H1 (cell line): ENCODE data around the gene XAF1. TPM values are rescaled to one million over a fixed set of nuclear protein-coding genes. Genes with fewer than 3 reads are reported as not detected.

Experiments used
- CTCF ChIA-PET: fragments of 300-600 bp; sonication (Branson Sonifier 250); formaldehyde crosslinking; loops from one replicate; lab custom pipeline; 2021; ENCODE audit not compliant: partially characterized antibody; lab: Charles Lee
- POLR2A ChIA-PET: fragments of 300-600 bp; sonication (Branson Sonifier 250); formaldehyde crosslinking; loops from one replicate; lab custom pipeline; 2021; ENCODE audit warnings: inconsistent platforms; ENCODE audit not compliant: partially characterized antibody; lab: Charles Lee
- DNase-seq, 2 experiments: peaks; one replicate each; pipeline versions ENCODE4 v3.0.0 to v3.0.0-alpha.2; 2010 to 2022; ENCODE audit warnings: low spot score in 2 of 2, low read depth in 1 of 2, mixed read lengths in 1 of 2
- FAIRE-seq: peaks from 2 replicates; lab custom pipeline; 2011; peaks lifted over from hg19 to GRCh38; lab: Jason Lieb, UNC
- H2AFZ ChIP-seq: 2 replicates; pipeline ENCODE4 v1.8.1; 2012; ENCODE audit warnings: low read length, inconsistent platforms
- H2AK5ac ChIP-seq: 2 replicates; pipeline ENCODE4 v1.6.1; 2013; ENCODE audit warnings: low read depth, low read length
- H2BK120ac ChIP-seq: replicated peaks from 2 replicates; pipeline ENCODE3; 2013; ENCODE audit warnings: low read depth, low read length, inconsistent platforms
- H2BK12ac ChIP-seq: 2 replicates; pipeline ENCODE4 v1.6.1; 2013; ENCODE audit warnings: low read depth, low read length
- H2BK15ac ChIP-seq: 2 replicates; pipeline ENCODE4 v1.6.1; 2013; ENCODE audit warnings: low read length
- H2BK20ac ChIP-seq: 2 replicates; pipeline ENCODE4 v1.6.1; 2013; ENCODE audit warnings: low read length
- H2BK5ac ChIP-seq: 2 replicates; pipeline ENCODE4 v1.6.1; 2013; ENCODE audit warnings: low read depth, low read length
- H3K14ac ChIP-seq: 2 replicates; pipeline ENCODE4 v1.6.1; 2013; ENCODE audit warnings: inconsistent platforms; ENCODE audit not compliant: insufficient read length
- H3K18ac ChIP-seq: 2 replicates; pipeline ENCODE4 v1.6.1; 2013; ENCODE audit warnings: low read length; ENCODE audit errors: extremely low read depth
- H3K23ac ChIP-seq: 2 replicates; pipeline ENCODE4 v1.6.1; 2013; ENCODE audit warnings: inconsistent platforms; ENCODE audit not compliant: insufficient read length
- H3K23me2 ChIP-seq: 2 replicates; pipeline ENCODE4 v1.6.1; 2013; ENCODE audit warnings: low read depth, low read length
- H3K27ac ChIP-seq: 2 replicates; pipeline ENCODE4 v1.6.1; 2011; ENCODE audit warnings: low read depth, low read length, inconsistent platforms
- H3K27me3 ChIP-seq, 4 experiments: replicated peaks in 1 of 4; 1 replicate in 1 of 4; 2 replicates in 3 of 4; pipeline versions ENCODE4 v1.6.1 to v1.8.1; 2011 to 2013; ENCODE audit warnings: low read length in 3 of 4, mild to moderate bottlenecking in 3 of 4, inconsistent platforms in 2 of 4, mixed read lengths in 2 of 4, moderate library complexity in 1 of 4; ENCODE audit not compliant: control insufficient read depth in 3 of 4, insufficient read depth in 3 of 4; ENCODE audit errors: extremely low read depth in 1 of 4
- H3K36me3 ChIP-seq, 4 experiments: 2 replicates each; pipeline versions ENCODE4 v1.6.1 to v1.8.1; 2011 to 2013; ENCODE audit warnings: mild to moderate bottlenecking in 4 of 4, low read length in 3 of 4, moderate library complexity in 2 of 4, control low read depth in 1 of 4, inconsistent platforms in 1 of 4; ENCODE audit not compliant: insufficient read depth in 4 of 4, control insufficient read depth in 2 of 4
- H3K4ac ChIP-seq: replicated peaks from 2 replicates; pipeline ENCODE3; 2013; ENCODE audit warnings: low read length, low read depth, mixed read lengths, inconsistent platforms; ENCODE audit not compliant: insufficient read length
- H3K4me1 ChIP-seq, 4 experiments: replicated peaks in 1 of 4; 1 replicate in 1 of 4; 2 replicates in 3 of 4; pipeline versions ENCODE4 v1.6.1 to v1.8.1; 2011 to 2013; ENCODE audit warnings: low read length in 3 of 4, inconsistent platforms in 2 of 4, mixed read lengths in 1 of 4; ENCODE audit not compliant: insufficient read depth in 4 of 4, control insufficient read depth in 3 of 4
- H3K4me2 ChIP-seq, 2 experiments: 2 replicates each; pipeline versions ENCODE4 v1.6.1 to v1.8.1; 2011 to 2013; ENCODE audit warnings: low read depth in 2 of 2, low read length in 2 of 2, control low read depth in 1 of 2, inconsistent platforms in 1 of 2, mild to moderate bottlenecking in 1 of 2; ENCODE audit not compliant: insufficient read depth in 1 of 2
- H3K4me3 ChIP-seq, 4 experiments: fragments of 200-600, 300-600 bp in 1 of 4; sonication (generic), shearing (Covaris generic), sonication (Bioruptor Twin) in 1 of 4; 2 replicates each; pipeline versions ENCODE4 v1.5.1 to v1.8.1; 2011 to 2016; ENCODE audit warnings: low read length in 4 of 4, low read depth in 3 of 4, control low read depth in 2 of 4, inconsistent platforms in 2 of 4, mild to moderate bottlenecking in 2 of 4, mixed read lengths in 1 of 4, moderate library complexity in 1 of 4; ENCODE audit not compliant: insufficient read depth in 2 of 4; ENCODE audit errors: extremely low read depth in 1 of 4
- H3K56ac ChIP-seq: replicated peaks from 2 replicates; pipeline ENCODE3; 2013; ENCODE audit warnings: low read depth, mild to moderate bottlenecking, mixed read lengths, low read length, inconsistent platforms; ENCODE audit not compliant: insufficient read length
- H3K79me1 ChIP-seq: 2 replicates; pipeline ENCODE4 v1.6.1; 2013; ENCODE audit warnings: low read depth, low read length, control low read depth
- H3K79me2 ChIP-seq, 2 experiments: 2 replicates each; pipeline versions ENCODE4 v1.6.1 to v1.8.1; 2012 to 2013; ENCODE audit warnings: low read length in 2 of 2, mild to moderate bottlenecking in 2 of 2, inconsistent platforms in 1 of 2; ENCODE audit not compliant: insufficient read depth in 2 of 2, control insufficient read depth in 1 of 2
- H3K9ac ChIP-seq, 4 experiments: replicated peaks in 1 of 4; 1 replicate in 1 of 4; 2 replicates in 3 of 4; pipeline versions ENCODE4 v1.6.1 to v1.8.1; 2011 to 2013; ENCODE audit warnings: low read depth in 3 of 4, low read length in 3 of 4, control low read depth in 2 of 4, mild to moderate bottlenecking in 2 of 4, moderate library complexity in 2 of 4, inconsistent platforms in 1 of 4; ENCODE audit errors: extremely low read depth in 1 of 4
- H3K9me3 ChIP-seq, 2 experiments: 2 replicates each; pipeline versions ENCODE4 v1.6.1 to v1.8.1; 2012 to 2013; ENCODE audit warnings: mild to moderate bottlenecking in 2 of 2, moderate library complexity in 2 of 2, control low read depth in 1 of 2, inconsistent platforms in 1 of 2, low read depth in 1 of 2, low read length in 1 of 2, mixed read lengths in 1 of 2; ENCODE audit not compliant: insufficient read depth in 2 of 2
- H4K20me1 ChIP-seq, 2 experiments: replicated peaks in 1 of 2; 2 replicates each; pipeline versions ENCODE3 to v1.8.1; 2011 to 2013; ENCODE audit warnings: inconsistent platforms in 2 of 2, low read length in 2 of 2, mild to moderate bottlenecking in 1 of 2; ENCODE audit not compliant: insufficient read depth in 2 of 2, control insufficient read depth in 1 of 2
- H4K5ac ChIP-seq: 2 replicates; pipeline ENCODE4 v1.6.1; 2013; ENCODE audit warnings: low read length, low read depth, mixed read lengths, inconsistent platforms; ENCODE audit not compliant: insufficient read length
- H4K8ac ChIP-seq: 2 replicates; pipeline ENCODE4 v1.8.0; 2013; ENCODE audit warnings: mild to moderate bottlenecking, moderate library complexity, low read length, inconsistent platforms; ENCODE audit not compliant: insufficient read depth; ENCODE audit errors: extremely low read depth
- H4K91ac ChIP-seq: replicated peaks from 2 replicates; pipeline ENCODE3; 2013; ENCODE audit warnings: low read length, mixed read lengths, inconsistent platforms; ENCODE audit not compliant: insufficient read length
- BRCA1 ChIP-seq: IDR thresholded peaks from 2 replicates; pipeline ENCODE4 v1.6.1; 2012; ENCODE audit warnings: low read depth, low read length, improper control_type of control experiment
- RXRA ChIP-seq: IDR thresholded peaks from 2 replicates; pipeline ENCODE4 v1.6.1; 2011; ENCODE audit warnings: low read depth, mild to moderate bottlenecking, low read length, moderate library complexity; ENCODE audit not compliant: insufficient read depth
- SP1 ChIP-seq: IDR thresholded peaks from 2 replicates; pipeline ENCODE4 v1.6.1; 2011; ENCODE audit warnings: low read depth, low read length
- WGBS, 2 experiments: shearing (Covaris generic) in 1 of 2; methylation state at CpG; one replicate each; pipeline versions ENCODE4 v1.1.6 to v1.1.7; 2013 to 2015; ENCODE audit warnings: low lambda C conversion rate in 2 of 2, mixed read lengths in 2 of 2, inconsistent platforms in 1 of 2, low coverage in 1 of 2, missing lambda C conversion rate in 1 of 2; ENCODE audit not compliant: insufficient replicate concordance in 2 of 2, insufficient coverage in 1 of 2, insufficient read length in 1 of 2; ENCODE audit errors: extremely low coverage in 1 of 2, missing lambda C conversion rate in 1 of 2; 5-methylcytosine and 5-hydroxymethylcytosine counted together
- polyA plus RNA-seq, 7 experiments: library from polyadenylated mRNA; depleted of rRNA in 3 of 7; stranded (reverse) in 5 of 7; unstranded in 2 of 7; fragments of >200 nt in 5 of 7; fragments of 200-250 nt in 2 of 7; gene quantifications; 1 replicate in 5 of 7; 2 replicates in 1 of 7; 4 replicates in 1 of 7; pipeline versions ENCODE4 v1.2.1 to v1.2.3, GENCODE V29; 2011 to 2013; ENCODE audit warnings: missing spikeins in 2 of 7, mixed read lengths in 2 of 7
- total RNA-seq: library from RNA; stranded (reverse); fragmentation: NEBNext Ultra II Directional; extraction: Animal tissue kit (Norgen Biotek cat#: 25700); gene quantifications from 2 replicates; pipeline ENCODE4 v1.2.1, GENCODE V29; 2021
- TF ChIP-seq, protein P1 (sequence below): IDR thresholded peaks from 2 replicates; pipeline ENCODE4 v1.6.1; 2011; ENCODE audit warnings: low read depth, mild to moderate bottlenecking, low read length; ENCODE audit not compliant: insufficient read depth

XAF1 gene
- total and polyA plus RNA-seq, 2 of the 8 experiments (the other 6 are each of a cell fraction or from before 2014, with no cell fraction given) = not detected

GRCh38 chr17:6780886-6781285, 25.0 kb downstream of the XAF1 start:
- Histone ChIP-seq H2BK20ac (no peak overlapping the region), H2BK15ac (no peak overlapping the region), H3K27me3 (peaks cover 2 to 12% (median 10%) of the 10 kb centered on the region in 4 experiments), H2AK5ac (no peak overlapping the region), H3K4me3 (no peak overlapping the region), H3K9me3 (no peaks in the 10 kb centered on the region), H3K56ac (no peak overlapping the region), H3K79me2 (no peaks in the 10 kb centered on the region), H2AFZ (no peak overlapping the region), H4K20me1 (no peaks in the 10 kb centered on the region), H2BK5ac (no peak overlapping the region), H3K4me2 (no peak overlapping the region), H3K14ac (no peak overlapping the region), H3K18ac (no peak overlapping the region), H3K9ac (no peak overlapping the region), H3K4ac (no peak overlapping the region), H4K91ac (no peak overlapping the region), H3K23me2 (peaks cover 6% of the 10 kb centered on the region; the same call in 1 of the 2 replicates), H2BK12ac (no peak overlapping the region), H3K23ac (no peak overlapping the region), H4K5ac (no peak overlapping the region), H3K4me1 (0 out of 7 replicates have a peak, but pooled peaks cover 0 to under 1% (median 0%) of the 10 kb centered on the region in 4 experiments), H3K27ac (no peak overlapping the region), H4K8ac (no peak overlapping the region), H2BK120ac (no peak overlapping the region), H3K36me3 (no peaks in the 10 kb centered on the region), H3K79me1 (no peaks in the 10 kb centered on the region; the same call in 1 of the 2 replicates)
- CTCF ChIA-PET = interaction anchor here (1.0 kb wide), 1 partner anchor 113 kb away, joined by 3 read pairs; no protein-coding TSS in a partner anchor
- FAIRE-seq (no peak), DNase-seq (no peak)
- WGBS, 2 experiments = 95% methylated on average over 3 of the region's 3 CpGs; no CpG with 5 or more reads in 1 of the 2 experiments
- POLR2A ChIA-PET = interaction anchor here (1.4 kb wide), 1 partner anchor 10 kb away, joined by 3 read pairs; no protein-coding TSS in a partner anchor
- TF ChIP-seq BRCA1 (no peak), RXRA (no peak), SP1 (no peak)
- TF ChIP-seq, protein P1, sequence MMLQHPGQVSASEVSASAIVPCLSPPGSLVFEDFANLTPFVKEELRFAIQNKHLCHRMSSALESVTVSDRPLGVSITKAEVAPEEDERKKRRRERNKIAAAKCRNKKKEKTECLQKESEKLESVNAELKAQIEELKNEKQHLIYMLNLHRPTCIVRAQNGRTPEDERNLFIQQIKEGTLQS = no peak
